ENCODE measurements around the gene SOHLH1. TPM values are rescaled to one million over a fixed set of nuclear protein-coding genes. Genes with fewer than 3 reads are reported as not detected.

The SOHLH1 gene
- total RNA-seq, 1 experiment from 2014 or later, result not detected

GRCh38 chr9:135696446-135696845, 2.8 kb downstream of the SOHLH1 start:
- BruUV-seq (replicated peaks), result no TSS peak
- H3K27me3 ChIP-seq (ENCODE audit: control insufficient read depth, insufficient read depth, low read length), result no peaks in the 10 kb centered on the region

GRCh38 chr9:135695642-135696041, 3.6 kb downstream of the SOHLH1 start:
- no peak overlapping the region for H3K4me3 ChIP-seq (ENCODE audit: low read depth in 2 of 2, low read length in 2 of 2)
- H3K4me1 ChIP-seq (ENCODE audit: control insufficient read depth, insufficient read depth, low read length), result no peaks in the 10 kb centered on the region
- no peaks in the 10 kb centered on the region for H3K9me3 ChIP-seq (ENCODE audit: control insufficient read depth, insufficient read depth, low read depth, low read length)
- H3K27me3 ChIP-seq (ENCODE audit: control insufficient read depth, insufficient read depth, low read length), result no peaks in the 10 kb centered on the region
- BruUV-seq (replicated peaks), result no TSS peak
- H3K27ac ChIP-seq (ENCODE audit: low read length), result no peak overlapping the region
- intact Hi-C loops (cut with micrococcal nuclease; ENCODE audit: unreplicated experiment), result no loop called here
- ATAC-seq (no peak), DNase-seq (ENCODE audit: low read depth, low spot score) (no peak)
- in situ Hi-C loops (cut with HindIII; ENCODE audit: low pct_unique_long_range_greater_than_20kb, low sequenced_read_pairs), result no loop called here
- CTCF ChIA-PET, result interaction anchor here (0.6 kb wide), 1 partner anchor 74 kb away, joined by 5 read pairs; no protein-coding TSS in a partner anchor
- POLR2A ChIA-PET, result no interaction called here
- TF ChIP-seq TCF7L2 (IDR thresholded peaks at IDR 0.05; ENCODE audit: low read depth, low read length), result no peak
- TF ChIP-seq POLR2AphosphoS5 (IDR thresholded peaks at IDR 0.05; ENCODE audit: low read depth, low read length), result no peak
- TF ChIP-seq CTCF (IDR thresholded peaks at IDR 0.05), result no peak
- TF ChIP-seq REST (IDR thresholded peaks at IDR 0.05; ENCODE audit: insufficient read depth in 1 of 2, low read depth in 2 of 2, low read length in 1 of 2), result no peak
- no peak for TF ChIP-seq SIN3A (IDR thresholded peaks at IDR 0.05; ENCODE audit: borderline replicate concordance, insufficient read depth, low read depth, low read length)
- no peaks in the 10 kb centered on the region for H3K36me3 ChIP-seq (ENCODE audit: control insufficient read depth, insufficient read depth, low read length)

More at GRCh38 chr9:135696446-135696845, 2.8 kb downstream of the SOHLH1 start:
- Histone ChIP-seq H3K9me3 (ENCODE audit: control insufficient read depth, insufficient read depth, low read depth, low read length) (no peaks in the 10 kb centered on the region), H3K4me1 (ENCODE audit: control insufficient read depth, insufficient read depth, low read length) (no peaks in the 10 kb centered on the region), H3K4me3 (ENCODE audit: low read depth in 2 of 2, low read length in 2 of 2) (no peak overlapping the region), H3K36me3 (ENCODE audit: control insufficient read depth, insufficient read depth, low read length) (no peaks in the 10 kb centered on the region), H3K27ac (ENCODE audit: low read length) (no peak overlapping the region)
- no peak for TF ChIP-seq POLR2AphosphoS5 (IDR thresholded peaks at IDR 0.05; ENCODE audit: low read depth, low read length)
- DNase-seq (ENCODE audit: low read depth, low spot score), result no peak
- in situ Hi-C loops (cut with HindIII; ENCODE audit: low pct_unique_long_range_greater_than_20kb, low sequenced_read_pairs) (no loop called here), intact Hi-C loops (cut with micrococcal nuclease; ENCODE audit: unreplicated experiment) (no loop called here)
- ChIA-PET POLR2A (no interaction called here), CTCF (interaction anchor here (0.5 kb wide), 1 partner anchor 93 kb away, joined by 6 read pairs; no protein-coding TSS in a partner anchor)
- no peak for ATAC-seq

- intact Hi-C loops (cut with micrococcal nuclease; ENCODE audit: unreplicated experiment), result no loop called here
Observed at GRCh38 chr9:135695036-135695435, 4.2 kb downstream of the SOHLH1 start.

More at GRCh38 chr9:135695036-135695435, 4.2 kb downstream of the SOHLH1 start:
- Histone ChIP-seq H3K4me1 (ENCODE audit: control insufficient read depth, insufficient read depth, low read length) (no peaks in the 10 kb centered on the region), H3K27me3 (ENCODE audit: control insufficient read depth, insufficient read depth, low read length) (no peaks in the 10 kb centered on the region), H3K4me3 (ENCODE audit: low read depth in 2 of 2, low read length in 2 of 2) (no peak overlapping the region), H3K27ac (ENCODE audit: low read length) (no peak overlapping the region), H3K9me3 (ENCODE audit: control insufficient read depth, insufficient read depth, low read depth, low read length) (no peaks in the 10 kb centered on the region), H3K36me3 (ENCODE audit: control insufficient read depth, insufficient read depth, low read length) (no peaks in the 10 kb centered on the region)
- no peak for DNase-seq (ENCODE audit: low read depth, low spot score)
- in situ Hi-C loops (cut with HindIII; ENCODE audit: low pct_unique_long_range_greater_than_20kb, low sequenced_read_pairs), result no loop called here
- no peak for ATAC-seq
- no peak for TF ChIP-seq POLR2AphosphoS5 (IDR thresholded peaks at IDR 0.05; ENCODE audit: low read depth, low read length)
- no peak for TF ChIP-seq TCF7L2 (IDR thresholded peaks at IDR 0.05; ENCODE audit: low read depth, low read length)
- no peak for TF ChIP-seq REST (IDR thresholded peaks at IDR 0.05; ENCODE audit: insufficient read depth in 1 of 2, low read depth in 2 of 2, low read length in 1 of 2)
- no peak for TF ChIP-seq CTCF (IDR thresholded peaks at IDR 0.05)
- no peak for TF ChIP-seq SIN3A (IDR thresholded peaks at IDR 0.05; ENCODE audit: borderline replicate concordance, insufficient read depth, low read depth, low read length)
- ChIA-PET CTCF (no interaction called here), POLR2A (no interaction called here)
- no TSS peak for BruUV-seq (replicated peaks)
